NCI-H446 treated with DMSO at 0.1 percent for 48 hours (cell line): ENCODE results near the gene ST6GALNAC5.

Experiments
- DNase-seq: peaks from one replicate; lab custom pipeline; 2025; lab: John Stamatoyannopoulos, UW

The ST6GALNAC5 gene

DNA sequence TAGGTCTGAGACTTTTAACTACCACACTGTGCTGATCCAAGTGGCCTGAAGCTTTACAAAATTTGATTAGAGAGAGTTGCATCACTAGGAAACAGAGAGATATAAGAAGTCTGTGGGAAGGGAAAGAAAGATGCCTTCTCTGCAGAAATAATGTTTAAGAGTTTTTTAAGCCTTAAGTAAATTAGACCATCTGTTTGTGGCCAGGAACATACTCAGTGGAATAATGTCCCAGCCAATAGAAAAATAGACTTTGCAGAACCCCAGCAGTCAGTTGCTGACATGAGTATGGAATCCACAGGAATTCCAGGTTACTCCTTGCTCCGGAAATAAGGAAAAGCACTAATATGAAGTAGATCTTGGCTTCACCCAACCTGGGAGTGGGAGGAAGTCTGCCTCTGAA is 144.8 kb downstream of the ST6GALNAC5 start:
- DNase-seq, result no peak

DNA sequence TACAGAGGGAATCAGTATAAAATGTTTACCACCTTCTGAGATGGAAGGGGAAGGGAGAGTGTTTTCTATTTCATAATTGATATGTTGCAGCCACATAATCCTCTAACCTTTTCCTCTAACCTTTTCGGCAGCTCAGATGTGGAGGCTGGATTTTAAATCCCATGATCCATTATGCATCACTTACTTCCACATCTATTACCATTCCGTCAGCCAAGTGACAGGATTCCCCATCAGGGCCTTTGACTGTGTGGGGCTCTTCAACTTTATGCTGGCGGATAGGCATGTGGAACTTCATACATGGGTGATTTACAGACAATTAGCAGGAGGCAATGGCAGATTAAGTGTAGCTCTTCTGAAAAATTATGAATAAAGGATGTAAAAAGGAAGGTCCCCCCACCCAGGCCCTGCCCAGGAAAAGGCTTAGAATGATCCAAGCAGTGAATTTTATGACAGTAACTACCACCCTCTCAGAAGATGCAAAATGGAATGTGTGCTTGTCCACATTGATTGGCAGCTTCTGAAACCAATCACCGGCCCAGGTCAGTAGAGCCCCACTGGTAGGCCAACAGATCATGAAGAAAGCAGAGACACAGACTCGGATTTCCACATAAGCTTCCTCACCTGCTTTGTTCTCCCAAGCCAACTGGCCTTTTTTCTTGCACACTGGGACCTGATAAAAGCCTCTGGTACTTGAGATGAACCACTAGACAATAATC is 147.0 kb downstream of the ST6GALNAC5 start:
- DNase-seq, result peak; percentile 71

DNA sequence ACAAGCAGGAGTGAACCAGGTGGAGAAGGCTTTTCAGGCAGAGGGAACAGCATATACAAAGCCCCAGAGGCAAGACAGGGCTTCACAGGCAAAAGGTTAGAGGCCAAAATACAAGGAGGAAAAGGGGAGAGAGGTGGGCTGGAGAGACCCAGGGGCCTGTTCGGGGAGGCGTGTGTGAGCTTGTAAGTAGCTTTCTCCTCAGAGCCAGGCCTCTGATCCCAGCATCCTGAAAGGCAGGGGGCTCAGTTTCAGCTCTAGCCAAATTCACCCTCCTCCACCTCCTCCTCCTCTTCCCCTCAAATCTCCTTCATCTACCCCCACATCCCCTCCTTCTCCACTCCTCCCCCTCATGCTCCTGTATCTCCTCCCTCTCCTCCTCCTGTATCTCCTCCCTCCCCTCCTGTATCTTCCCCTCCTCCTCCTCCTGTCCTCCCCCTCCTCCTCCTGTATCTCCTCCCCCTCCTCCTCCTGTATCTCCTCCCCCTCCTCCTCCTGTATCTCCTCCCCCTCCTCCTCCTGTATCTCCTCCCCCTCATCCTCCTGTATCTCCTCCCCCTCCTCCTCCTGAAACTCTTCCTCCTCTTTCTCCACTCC is 148.6 kb downstream of the ST6GALNAC5 start:
- DNase-seq, result no peak

DNA sequence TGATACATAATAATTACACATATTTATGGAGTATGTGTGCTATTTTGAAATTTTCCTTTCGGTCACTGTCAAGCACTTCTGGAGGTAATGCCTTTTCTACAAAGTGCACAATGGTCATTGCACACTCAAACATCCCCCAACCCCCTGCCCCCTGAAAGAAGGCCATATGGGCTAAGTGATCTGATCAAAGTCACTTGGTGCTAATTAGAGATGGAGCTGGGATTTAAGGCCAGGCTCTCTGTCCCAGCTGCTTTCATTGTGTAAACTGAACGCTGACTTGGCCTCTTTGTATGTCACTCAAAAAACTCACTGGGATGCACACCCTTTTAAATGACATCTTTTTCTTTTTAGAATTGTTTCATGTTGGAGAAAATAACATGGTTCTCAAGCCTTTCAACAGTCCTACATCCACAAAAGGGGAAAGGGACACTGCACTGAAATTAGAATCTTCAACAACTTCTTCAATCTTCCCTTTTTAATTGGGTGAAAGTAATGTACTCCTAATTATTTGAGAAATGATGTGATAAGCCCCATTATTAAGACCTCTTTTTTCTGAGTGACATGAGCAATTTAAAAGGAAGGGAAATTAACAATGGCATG is 149.2 kb downstream of the ST6GALNAC5 start:
- no peak for DNase-seq

DNA sequence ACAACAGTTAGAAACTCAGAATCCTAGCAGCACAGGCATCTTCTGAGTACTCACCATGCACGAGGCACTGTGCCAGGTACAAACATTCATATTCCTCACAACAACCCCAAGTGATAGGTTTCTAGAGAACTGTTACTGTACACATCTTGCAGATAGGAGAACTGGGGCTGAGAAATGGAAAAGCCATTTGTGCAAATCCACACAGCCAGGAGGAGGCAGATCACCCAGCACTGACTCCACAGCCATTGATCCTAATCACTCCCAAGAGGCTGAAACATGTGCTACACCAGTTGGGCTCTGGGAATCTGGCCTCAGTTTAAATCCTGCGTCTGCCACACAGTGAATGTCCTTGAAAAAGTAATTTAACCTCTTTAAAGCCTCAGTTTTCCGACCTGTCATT is 151.0 kb downstream of the ST6GALNAC5 start:
- no peak for DNase-seq

DNA sequence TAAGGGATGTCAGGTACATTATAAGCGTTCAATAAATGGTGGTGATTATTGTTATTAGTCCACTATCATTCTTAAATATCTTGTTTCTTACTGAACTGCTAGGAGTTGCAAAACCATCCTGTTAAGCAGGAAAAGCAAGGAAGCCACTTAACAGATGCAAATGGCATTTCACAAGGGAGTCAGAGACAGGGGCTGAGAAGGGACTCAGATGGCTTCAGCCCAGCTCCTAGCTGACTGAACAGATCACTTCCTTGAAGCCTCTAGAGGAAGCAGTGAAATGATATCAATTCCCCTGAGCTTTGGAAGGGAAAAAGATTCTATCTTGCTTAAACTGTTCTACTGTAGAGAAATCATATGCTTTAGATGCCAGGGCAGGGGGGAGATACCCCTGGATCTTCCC is 151.5 kb downstream of the ST6GALNAC5 start:
- no peak for DNase-seq

DNA sequence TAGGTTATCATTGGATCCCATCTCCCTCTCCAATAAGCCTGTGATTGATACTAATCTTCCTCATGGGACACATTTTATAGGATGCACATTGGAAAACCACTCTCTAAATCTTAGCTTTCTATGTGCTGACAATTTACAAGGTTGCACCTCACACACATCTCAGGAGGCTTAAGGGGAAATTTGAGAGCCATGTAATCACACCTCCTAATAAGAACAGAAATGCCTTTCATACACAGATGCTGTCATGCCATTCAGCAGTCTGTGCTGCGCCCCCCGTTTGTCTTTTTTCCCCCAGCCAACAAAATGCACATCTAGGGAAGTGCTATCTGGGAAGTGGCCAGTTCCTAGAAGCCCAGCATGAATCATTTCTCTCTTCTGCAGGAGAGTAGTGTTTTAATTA is 154.5 kb downstream of the ST6GALNAC5 start:
- no peak for DNase-seq

DNA sequence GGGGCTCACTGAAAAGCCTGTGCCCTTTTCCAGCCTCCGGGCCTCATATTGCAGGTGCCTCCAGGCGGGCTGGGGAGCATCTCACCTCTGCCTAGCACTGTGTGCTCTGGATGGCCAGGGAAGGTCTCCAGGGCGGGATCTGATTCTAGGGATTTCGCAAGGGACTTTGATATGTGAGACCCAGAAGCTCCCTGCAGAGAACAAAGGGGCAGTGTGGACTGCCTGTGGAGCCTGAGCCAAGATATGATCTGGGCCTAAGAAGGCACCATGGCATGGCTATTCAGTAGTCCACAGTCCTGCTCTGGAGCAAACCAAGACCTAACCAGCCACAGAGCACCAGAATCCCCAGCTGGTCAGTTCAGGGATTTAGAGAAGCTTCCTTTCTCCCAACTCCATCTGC is 157.2 kb downstream of the ST6GALNAC5 start:
- no peak for DNase-seq

DNA sequence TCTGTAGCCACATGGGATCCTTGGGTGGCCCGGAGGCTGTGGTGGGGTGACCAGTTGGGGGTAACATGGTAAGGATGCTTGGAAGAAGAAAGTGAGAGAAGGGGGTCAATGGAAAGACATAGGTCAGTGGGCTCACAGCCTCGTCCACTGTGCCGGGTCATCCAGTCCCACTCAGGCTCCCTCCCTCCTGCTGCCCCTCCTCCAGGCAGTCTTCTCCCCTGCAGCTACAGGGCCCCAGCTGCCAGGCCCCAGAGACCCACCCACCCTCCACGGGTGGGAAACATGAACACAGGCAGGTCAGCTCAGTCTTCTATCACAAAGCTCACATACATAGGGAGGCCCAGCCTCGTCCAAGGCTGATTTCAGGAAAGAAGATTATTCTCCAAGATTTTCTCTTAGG is 158.3 kb downstream of the ST6GALNAC5 start:
- no peak for DNase-seq

DNA sequence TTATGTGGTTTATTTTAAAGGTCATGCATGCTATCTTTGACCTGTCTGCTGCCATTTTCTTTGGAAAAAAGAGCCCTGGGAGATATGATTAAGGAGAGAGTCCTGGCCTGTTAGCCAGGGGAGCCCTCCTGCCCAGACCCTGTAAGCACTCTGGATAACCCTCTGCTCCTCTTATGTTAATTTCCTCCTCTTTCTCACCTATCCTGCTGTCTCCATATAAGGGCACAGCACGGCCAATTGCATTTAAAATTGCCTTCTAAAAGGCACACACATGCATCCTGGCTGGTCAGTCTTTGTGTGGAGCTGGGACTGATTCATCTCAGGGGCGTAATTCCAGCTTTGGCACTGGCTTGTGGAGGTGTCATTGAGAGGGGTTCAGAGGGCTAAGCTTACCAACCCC is 158.9 kb downstream of the ST6GALNAC5 start:
- DNase-seq, result no peak

DNA sequence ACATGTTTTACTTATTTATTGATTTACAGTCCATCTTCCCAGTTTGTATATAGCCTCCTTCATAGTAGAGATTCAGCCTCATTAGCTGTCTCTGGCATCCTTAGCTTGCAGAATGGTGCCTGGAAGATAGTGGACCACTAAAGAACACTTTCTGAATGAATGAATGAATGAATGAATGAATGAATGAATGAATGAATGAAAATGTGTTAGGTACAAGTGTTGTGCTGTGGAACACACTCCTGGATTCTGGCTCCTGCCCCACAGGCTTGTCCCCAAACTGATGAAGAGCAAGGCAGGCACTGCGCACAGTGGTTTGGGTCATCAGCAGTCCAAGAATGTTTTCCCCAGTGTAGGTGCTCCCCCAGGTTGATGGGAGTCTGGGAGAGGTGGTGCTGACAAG is 159.4 kb downstream of the ST6GALNAC5 start:
- DNase-seq, result no peak

DNA sequence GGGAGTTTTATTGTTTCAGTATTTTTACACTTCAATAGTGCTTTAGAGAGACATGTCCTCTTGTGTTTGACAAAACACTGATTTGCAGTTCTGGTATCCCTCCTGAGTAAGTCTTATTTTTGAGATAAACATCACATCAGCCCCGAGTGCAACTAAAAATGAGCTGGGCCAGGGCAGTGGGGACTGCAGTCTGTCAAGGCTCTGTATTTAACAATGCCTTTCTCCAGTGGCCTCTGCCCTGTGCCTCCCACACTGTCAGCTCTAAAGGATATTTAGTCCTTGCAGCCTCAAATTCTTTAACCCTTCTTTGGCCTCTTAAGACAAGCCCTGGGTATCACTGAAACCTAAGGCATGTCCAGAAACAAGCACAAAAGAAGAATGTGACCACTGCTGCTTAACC is 160.6 kb downstream of the ST6GALNAC5 start:
- DNase-seq, result no peak

DNA sequence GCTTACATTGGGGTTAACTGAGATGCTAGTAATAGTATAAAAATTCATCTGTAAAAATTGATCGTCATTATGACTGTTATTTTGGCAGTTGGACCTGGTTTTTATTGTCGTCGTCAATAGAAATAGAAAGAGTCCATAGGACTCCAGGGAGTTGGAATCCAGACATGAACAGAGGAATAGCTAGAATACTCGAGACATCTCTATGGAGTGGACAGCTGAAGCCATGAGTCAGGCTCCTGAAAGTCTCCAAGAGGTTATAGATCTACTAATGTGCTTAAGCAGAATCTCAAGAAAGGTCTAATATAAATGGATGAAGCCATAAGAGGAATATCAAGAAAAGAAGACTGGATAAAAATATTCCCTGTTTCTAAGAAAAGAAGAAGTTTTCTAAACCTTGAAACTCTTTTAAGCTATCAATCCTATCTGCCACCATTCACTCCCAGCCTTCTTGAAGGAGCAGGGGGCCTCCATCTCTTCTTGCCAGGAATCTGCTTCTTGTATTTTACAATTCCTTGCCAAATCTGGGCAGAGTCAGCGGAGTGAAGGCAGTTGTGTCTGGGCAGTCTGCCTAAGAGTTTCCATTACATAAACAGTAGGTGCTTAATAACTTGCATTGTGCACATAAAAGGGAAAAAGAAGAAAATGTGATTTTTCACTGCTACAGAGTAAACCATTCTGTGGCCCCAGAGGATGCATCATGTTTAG is 163.3 kb downstream of the ST6GALNAC5 start:
- peak; percentile 80 for DNase-seq

DNA sequence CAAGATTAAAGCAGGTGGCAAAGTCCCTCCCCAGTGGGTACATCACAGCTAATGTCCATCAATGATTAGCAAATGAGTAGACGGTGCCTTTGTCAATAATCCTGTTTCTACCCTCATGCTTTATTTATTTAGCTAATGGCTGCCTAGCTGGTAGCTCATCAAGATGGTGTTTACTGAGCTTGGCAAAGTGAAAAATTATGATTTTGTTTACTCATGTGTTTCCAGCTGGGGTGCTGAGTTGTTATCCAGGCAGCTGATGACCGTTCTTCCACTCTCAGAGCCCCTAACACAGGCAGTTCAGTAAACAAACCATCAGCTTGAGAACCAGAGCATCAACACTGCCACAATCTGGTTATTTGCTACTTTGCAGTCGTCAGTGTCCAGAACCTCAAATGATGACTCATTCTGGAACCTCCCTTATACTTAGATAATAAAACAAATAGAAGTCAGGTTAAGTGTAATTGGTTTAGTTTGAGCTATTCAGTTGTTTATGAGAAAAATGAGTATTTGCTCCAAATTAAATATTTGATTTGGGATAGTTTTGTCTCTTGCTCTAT is 163.9 kb downstream of the ST6GALNAC5 start:
- peak; percentile 93 for DNase-seq

DNA sequence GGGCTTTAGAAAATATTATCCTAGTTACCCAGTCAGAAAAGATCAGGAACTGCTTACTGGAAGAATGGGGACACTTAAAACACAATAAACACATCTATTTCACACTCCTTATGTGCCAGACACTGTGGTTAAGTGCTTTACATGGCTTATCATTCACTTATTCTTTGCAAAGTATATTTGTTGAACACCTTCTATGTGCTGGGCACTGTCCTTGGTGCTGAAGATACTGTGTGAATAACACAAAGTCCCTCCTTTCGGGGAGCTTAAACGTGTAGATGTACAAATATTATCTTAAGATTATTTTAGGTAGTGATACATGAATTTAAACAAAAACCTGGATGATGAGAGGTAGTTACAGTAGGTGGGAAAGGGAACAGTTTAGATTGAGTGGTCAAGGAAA is 169.3 kb downstream of the ST6GALNAC5 start:
- no peak for DNase-seq

DNA sequence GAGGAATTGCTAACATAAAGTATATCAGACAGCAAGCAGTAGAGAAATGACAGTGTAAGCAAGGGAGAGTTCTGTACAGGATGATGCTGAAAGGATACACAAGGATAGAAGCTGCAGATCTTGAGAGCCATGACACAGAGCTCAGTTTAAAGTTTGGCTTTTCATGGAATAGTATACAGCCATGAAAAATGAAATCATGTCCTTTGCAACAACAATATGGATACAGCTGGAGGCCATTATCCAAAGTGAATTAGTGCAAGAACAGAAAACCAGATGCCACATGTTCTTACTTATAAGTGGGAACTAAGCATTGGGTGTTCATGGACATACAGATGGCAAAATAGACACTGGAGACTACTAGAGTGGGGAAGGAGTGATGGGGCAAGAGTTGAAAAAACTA is 169.8 kb downstream of the ST6GALNAC5 start:
- no peak for DNase-seq

DNA sequence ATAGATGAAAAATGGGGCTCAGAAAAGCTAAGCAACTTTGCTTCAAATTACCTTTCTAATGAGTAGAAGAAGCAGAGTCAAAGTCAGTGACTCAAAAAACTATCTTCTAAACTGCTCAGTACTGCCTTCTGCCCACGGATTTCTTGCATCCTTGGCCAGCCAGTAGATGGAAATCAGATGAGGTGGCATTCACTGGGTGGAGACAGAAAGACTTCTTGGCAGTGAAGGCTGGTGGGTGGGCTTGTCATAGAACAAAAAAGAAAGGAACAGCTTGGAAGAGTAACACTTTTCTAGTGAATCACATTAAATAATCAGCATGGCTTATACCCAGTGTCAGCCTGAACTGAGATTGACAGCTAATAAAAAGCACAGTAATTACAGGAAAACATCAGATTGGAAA is 170.7 kb downstream of the ST6GALNAC5 start:
- peak; percentile 54 for DNase-seq

DNA sequence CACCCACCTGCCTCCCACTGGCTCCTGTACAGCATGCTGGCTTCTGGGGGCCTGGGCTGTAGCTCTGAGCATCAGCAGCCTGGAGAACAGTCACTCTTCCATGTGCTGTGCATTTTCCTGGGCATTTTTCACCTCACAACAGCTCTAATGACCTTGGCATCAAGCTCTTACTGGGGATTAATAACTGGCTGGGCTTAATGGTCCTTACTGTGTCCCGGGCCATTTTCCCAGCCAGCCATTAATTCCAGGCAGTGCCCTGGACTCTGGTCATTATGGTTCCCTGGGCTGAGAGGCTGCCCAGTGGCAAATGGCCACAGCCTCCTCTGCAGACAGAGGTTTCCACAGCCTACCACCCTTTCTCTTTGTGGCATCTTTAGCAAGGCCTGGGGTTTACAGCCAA is 171.8 kb downstream of the ST6GALNAC5 start:
- no peak for DNase-seq

DNA sequence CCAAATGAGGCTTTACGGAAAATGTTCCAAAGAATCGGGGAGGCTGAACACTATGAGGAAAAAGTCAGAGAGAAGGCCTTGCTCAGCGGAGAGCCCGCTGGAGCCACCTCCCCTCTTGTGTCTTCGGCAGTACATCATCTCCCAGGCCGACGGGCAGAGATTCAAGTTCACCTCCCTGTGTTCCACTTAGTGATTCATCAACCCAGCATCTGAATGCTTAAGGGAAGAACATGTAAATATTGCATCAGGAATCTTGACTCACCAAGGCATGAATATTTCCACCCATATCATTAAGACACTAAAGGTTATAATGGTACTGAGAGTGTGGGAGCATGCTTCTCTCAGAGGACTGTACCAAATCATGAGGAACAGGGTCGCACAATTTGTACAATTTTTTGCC is 172.5 kb downstream of the ST6GALNAC5 start:
- DNase-seq, result peak; percentile 78

DNA sequence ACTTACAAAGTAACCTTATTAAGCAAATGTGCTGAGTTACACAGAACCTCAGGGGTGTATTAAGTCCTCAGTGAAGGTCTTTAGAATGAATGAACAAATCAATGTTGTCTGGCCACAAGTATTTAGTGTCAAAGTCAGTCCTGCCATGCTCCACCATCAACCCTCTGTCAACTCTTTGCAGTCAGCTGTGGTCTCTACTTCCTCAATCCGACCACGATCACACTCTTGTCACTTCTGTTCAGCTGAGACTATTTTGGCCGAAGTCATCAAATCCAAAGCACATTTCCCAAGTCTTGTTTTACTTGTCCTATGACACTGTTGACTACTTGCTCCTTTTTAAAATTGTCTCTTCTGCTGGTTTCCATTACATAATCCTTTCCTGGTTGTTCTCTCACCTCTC is 173.5 kb downstream of the ST6GALNAC5 start:
- no peak for DNase-seq

DNA sequence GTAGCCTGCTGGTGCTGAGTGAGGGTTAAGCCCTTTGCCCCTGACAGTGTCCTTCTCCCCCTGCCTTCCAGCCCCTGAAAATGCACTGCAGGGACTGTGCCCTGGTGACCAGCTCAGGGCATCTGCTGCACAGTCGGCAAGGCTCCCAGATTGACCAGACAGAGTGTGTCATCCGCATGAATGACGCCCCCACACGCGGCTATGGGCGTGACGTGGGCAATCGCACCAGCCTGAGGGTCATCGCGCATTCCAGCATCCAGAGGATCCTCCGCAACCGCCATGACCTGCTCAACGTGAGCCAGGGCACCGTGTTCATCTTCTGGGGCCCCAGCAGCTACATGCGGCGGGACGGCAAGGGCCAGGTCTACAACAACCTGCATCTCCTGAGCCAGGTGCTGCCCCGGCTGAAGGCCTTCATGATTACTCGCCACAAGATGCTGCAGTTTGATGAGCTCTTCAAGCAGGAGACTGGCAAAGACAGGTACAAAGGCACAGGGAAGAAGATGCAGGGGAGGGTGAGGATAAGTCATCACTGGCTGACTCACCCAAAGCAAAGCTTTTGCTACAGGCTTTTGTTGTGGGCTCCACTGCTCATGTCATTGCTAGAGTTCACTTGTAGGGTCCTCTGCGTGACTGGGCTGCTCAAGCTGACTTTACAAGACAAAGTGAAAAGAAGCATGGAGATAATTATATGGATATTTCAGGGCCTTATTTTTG is 177.0 kb downstream of the ST6GALNAC5 start:
- DNase-seq, result no peak

DNA sequence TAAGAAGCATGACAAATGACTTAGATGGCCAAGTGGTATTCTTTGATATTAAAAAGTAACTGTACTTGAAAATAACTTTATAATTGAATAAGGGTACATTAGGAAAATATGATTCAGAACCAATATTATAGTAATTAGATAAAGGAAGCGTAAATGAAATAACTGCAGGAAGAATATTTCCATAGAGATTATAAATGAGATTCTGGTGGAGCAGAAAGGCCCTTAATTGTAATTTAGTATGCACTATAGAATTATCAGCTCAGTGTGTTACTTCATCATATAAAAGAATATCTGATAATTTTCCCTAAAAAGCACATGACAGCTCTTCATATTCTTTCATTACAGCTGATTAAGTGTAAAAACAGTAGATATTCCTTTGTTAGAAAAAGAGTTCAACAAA is 180.3 kb downstream of the ST6GALNAC5 start:
- no peak for DNase-seq
